SHP77 (cell line): ENCODE data around the gene MLLT10.
"Not testable (repeated sequence)": the region's sequence is repeated elsewhere in the genome, so short reads cannot be mapped to it uniquely, and the experiment has no call there.

ENCODE experiments used
- DNase-seq, 2 experiments: peaks; one replicate each; lab custom pipeline; 2025; lab: John Stamatoyannopoulos, UW

Gene MLLT10

DNA sequence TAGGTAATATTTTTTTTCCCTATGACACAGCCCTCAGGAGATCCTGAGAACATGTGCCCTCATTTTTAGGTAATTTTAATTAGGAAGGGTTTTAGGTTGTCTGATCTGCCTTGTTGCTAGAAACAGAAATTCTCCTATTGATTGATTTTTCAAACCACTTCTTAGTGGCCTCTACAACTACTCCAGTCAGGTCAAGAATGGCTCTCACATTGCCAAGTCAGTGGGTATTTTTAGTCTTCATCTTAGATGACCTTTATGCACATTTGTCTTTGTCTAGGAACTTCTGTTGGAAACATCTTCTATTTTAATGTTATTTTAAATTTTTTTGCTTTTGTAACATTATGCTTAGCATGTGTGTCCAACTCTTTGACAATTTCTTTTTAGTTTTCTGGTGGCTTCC lies 162.3 kb downstream of the MLLT10 start:
- DNase-seq: no peak

DNA sequence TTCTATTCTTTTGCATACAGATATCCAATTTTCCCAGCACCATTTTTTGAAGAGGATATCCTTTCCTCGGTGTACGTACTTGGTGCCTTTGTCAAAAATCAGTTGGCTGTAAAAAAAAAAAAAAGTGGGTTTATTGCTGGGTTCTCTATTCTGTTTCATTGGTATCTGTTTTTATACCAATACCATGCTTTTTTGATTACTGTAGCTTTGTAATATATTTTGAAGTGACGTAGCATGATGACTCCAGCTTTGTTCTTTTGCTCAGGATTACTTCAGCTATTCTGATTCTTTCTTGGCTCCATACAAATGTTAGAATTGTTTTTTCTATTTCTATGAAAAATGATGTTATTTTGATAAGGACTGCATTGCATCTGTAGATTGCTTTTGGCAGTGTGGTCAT lies 165.5 kb downstream of the MLLT10 start:
- no peak for DNase-seq

DNA sequence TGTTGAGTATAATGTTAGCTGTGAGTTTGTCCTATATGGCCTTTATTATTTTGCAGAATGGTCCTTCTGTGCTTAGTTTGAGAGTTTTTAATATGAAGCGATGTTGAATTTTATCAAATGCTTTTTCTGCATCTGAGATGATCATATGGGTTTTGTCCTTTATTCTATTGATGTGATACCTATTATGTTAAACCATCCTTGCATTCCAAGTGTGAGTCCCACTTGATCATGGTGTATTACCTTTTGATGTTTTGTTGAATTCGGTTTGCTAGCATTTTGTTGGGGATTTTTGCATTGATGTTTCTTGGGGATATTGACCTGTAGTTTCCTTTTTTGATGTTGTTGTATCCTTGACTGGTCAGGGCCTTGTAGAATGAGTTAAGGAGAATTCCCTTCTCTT lies 166.4 kb downstream of the MLLT10 start:
- DNase-seq: no peak

DNA sequence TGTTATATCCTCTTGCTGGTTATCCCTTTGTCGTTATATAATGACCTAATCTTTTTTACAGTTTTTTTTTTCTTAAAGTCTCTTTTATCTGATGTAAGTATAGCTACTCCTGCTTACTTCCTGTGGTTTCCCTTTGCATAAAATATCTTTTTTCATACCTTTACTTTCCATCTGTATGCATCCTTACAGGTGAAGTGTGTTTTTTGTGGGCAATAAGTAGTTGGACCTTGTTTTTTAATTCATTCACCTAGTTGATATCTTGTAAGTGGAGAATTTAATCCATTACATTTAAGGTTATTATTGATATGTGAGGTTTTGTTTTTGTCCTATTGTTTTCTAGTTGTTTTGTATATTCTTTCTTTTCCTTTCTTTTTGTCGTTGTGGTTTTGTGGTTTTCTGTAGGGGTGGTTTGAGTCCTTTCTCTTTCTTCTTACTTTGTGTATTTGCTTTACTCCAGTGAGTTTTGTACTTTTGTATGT lies 168.6 kb downstream of the MLLT10 start:
- DNase-seq: no peak

DNA sequence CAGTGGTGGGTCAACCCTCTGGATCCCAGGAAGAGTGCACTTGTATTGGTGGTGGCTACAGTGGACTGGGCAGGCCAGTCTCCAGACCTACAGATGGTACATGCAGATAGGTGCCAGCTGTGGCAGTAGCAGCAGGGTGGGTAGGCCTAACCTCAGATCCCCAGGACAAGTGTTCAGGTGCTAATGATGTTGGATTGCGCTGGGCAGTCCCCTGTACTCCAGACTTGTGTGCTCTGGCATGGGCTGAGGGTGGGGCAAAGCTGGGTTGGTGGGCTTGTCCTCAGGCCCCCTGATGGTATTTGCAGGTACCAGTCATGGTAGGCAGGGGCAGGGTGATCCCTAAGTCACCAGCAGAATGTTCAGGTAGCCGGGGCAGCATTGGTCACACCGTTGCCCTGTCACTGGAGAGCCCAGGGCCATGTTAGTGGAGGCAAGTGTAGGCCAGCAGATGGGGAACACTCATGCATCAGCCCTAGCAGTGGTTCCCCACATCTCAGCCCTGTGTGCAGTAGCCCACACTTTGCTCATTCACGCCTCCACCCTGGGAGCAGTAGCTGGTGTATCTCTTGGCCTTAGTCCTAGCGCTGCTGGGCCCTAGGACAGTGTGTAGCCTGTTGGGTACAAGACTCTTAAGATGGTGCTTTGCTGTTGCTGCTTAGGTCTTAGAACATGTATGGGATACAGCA lies 171.3 kb downstream of the MLLT10 start:
- DNase-seq: no peak

DNA sequence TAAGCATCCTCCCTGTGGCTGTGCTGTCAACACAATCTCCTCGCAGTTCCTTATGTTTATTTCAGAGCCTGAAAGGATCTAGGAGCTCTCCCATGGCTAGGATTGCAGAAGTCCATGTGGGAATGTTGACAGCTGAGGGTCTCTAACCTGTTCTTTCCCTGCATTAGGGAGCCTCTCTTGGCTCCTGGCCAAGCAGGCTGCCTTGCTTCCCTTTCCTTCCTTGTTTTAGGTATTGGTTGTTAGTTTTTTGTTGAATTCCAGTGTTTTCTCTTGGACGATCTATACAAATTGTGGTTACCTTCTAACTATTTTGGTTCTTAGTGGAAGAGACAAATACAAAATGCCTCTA lies 171.8 kb downstream of the MLLT10 start:
- no peak for DNase-seq

DNA sequence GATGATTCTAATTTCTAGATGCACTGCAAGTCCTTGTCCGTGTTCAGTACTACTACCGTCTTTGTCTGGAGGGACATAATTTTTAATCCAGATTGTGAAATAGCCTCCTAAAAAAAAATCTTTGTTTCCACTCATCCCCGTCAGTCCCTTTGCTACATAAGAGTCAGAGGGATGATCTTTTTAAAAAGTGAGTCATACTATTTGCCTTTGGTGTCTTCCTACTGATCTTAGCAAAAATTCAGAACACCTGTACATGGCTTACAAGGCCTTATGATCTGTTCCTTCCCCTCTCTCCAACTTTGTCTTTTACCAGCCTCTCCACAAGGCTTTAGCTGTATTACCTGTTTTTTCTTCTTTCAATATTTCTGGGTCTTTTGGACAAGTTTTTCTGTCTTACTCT lies 173.5 kb downstream of the MLLT10 start:
- no peak for DNase-seq

DNA sequence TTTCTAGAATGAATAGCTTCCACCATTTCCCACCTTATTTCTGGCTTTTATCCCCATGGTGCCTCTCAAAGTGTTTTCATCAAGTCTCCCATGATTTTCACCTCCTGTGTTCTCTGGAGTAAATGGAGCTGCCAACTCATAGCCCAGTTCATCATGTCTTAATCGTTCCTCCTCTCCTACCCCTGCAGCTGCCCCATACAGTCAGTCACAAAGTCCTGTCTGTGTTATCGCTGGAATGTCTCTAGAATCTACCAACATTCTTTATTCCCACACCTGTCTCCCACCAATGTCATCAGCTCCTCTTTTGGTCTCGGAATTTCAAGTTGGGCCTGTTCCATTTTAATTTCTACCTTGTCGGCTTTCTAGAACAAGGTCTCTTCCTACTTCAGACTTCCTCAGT lies 178.9 kb downstream of the MLLT10 start:
- DNase-seq: no peak

DNA sequence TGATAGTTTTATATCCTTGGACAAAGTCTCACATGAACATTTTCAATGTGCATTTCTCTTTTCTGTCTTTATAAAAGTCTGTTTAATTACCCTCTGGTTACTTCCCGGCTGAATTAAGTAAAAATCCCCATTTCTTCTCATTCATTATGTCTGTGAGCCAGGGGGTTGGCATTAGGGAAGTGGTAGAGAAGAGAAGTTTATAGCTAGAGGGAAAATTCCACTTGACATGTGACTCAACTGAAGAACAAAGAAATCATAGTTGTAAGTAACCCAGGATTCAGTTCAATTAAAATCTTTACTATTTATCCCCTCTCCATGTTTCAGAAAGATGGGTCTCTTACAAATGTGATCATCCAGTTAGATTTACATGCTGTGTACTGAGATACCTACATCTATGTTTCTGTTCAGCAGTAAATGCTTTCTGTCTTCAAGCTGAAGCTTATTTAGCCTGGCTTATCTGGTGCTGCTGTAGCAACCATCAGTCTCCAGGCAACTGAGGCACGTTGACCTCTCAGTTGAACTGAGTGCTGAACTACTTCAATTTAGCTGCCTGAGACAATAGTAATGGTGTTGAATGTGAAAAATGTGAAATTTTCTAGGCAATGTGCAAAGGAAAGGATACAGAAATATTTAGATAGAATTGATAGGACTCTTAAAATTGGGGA lies 181.6 kb downstream of the MLLT10 start:
- no peak for DNase-seq

DNA sequence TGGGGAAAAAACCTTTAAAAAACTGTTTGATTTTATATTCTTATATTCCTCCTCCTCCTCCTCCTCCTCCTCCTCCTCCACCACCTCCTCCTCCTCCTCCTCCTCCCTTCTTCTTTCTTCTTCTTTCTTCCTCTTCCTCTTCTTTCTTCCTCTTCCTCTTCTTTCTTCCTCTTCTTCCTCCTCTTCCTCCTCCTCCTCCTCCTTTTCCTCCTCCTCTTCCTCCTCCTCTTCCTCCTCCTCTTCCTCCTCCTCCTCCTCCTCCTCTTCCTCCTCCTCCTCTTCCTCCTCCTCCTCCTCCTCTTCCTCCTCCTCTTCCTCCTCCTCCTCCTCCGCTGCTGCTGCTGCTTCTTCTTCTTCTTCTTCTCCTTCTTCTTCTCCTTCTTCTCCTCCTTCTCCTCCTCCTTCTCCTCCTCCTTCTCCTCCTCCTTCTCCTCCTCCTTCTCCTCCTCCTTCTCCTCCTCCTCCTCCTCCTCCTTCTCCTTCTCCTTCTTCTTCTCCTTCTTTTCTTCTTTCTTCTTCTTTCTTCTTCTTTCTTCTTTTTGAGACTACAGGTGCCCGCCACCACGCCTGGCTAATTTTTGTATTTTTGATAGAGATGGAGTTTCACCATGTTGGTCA lies 183.5 kb downstream of the MLLT10 start:
- not testable (repeated sequence) for DNase-seq

DNA sequence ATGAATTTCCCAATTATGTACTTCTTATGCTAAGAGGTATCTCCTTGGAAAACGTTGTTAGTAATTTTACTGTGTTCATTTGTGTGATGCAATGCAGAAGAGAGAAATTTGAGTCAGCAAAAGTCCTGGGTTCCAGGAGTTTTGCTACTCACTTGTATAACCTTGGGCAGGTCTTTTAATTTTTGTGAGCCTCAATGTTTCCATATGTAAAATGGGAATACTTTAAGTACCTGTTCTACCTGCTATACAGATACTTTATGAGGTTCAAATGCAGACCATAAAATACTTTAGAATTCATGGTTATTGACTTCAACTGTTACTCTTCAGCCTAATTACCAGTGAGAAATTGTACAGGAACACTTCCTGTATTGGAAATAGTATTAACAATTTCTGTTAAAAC lies 185.5 kb downstream of the MLLT10 start:
- no peak for DNase-seq

DNA sequence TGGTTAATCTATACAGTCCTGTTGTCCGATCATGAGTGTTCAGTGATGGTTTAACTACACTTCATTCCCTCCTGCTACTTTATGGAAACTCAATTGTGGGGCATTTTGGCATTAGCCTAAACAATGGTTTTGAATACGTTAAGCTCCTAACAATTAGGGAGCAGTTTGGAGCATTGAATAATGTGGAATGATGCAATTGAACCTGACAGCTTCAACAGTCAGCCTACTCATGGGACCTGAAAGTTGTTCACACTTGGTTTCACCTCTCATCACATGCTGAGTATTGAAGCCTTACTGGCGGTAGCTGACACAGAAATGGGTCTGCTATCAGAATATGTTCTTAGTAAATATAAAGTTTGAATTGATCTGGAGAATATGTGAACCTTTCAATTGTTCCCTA lies 186.1 kb downstream of the MLLT10 start:
- no peak for DNase-seq

DNA sequence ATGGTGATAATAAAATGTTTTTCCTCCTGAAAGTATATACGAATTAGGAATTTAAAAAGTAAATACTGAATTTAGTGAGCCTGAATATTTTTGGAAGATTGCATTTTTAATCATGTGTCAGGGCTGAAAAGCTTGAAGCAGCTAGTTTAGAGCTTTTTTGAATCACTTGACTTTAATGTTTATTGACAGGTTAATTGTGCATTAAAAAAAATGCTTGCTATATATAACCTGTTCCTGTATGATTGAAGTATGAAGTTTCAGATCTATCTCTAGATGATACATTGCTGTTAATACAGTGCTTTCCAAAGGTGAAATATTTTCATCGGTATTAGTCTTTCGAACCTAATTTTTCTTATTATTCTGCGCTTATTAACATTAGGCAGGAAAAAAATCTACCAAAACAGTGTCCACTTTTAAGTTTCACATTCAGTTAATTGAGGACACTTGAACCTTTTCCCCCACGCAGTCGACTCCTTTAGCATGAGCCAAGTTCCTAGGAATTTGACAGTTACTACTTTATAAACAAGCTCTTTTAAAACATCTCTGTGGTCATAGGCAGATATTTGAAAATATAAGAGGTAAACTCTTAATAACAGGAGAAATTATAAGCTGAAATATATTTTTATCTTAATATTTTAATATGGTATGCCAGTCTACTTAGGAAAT lies 187.1 kb downstream of the MLLT10 start:
- DNase-seq: no peak

DNA sequence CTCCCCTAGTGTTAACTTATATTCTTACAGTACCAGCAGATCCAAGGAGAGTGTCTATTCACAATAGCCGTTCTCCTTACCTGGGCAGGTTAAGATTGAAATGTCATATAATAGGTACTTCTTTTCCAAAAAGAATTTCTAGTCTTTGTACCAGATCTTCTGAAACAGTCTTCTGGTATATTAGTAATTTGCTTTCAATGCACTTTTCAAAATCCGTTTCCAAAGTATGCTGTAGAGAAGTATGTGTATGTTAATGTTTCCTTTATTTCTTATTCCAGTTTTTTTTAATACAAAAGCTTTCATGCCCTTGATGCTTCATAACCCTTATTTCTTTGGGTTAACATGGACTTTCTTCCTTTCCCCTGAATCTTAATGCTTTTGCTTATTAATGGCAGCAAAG lies 188.2 kb downstream of the MLLT10 start:
- DNase-seq: no peak

DNA sequence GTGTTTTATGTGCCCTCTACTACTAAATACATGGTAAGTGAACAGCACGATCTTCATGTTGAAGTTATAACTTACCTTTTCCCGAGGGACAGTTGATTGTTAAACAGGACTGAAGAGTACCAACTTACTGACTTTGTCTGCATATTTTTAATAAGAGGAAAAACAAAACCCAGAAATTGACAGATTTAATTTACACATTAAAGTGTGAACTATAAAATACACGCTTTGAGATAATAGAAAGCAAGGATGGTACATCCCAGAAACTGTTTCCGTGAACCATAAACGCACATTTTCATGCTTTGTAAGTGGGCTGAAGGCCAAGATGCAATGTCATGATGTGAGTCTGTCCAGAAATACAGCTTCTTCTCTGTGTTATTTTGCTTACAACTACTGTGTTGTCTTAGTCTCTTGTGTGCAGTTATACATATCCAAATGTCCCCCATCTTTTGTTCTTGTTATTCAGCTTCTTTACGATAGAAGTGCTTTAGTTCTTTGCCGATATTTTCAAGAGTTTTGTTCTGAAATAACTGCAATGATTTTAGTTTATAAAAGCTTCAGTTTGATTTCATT lies 190.1 kb downstream of the MLLT10 start:
- no peak for DNase-seq

DNA sequence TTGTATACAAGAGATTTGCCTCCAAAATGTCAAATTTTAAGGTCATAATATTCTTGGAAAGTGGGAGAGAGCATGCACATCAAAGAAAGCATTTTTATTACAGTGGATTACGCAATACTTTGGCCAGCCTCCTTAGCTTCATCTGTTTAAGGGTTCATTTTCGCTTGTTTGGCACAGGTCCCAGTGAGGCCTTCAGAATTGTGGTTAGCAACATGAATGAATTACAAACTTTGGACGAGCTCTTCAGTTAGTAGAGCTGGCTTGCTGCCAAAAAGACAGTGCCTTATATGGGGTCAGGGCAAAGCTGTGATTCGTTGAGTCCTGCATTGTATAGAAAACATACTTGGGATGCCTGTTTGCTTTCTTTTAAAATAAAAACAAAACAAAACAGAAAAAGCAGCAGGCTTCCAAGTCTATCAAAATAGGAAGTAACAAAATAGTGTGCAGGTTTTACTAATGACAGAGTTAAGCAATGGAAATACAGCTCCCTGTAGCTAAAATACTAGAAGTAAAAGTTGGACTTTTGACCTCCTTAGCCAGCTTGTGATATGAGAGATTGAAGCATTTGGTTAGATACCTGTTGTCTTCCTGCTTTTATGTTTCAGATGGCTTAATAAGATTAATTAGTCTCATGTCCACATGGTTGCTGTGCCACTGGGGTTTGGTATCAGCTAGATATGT lies 190.8 kb downstream of the MLLT10 start:
- DNase-seq: peak; percentile 92

DNA sequence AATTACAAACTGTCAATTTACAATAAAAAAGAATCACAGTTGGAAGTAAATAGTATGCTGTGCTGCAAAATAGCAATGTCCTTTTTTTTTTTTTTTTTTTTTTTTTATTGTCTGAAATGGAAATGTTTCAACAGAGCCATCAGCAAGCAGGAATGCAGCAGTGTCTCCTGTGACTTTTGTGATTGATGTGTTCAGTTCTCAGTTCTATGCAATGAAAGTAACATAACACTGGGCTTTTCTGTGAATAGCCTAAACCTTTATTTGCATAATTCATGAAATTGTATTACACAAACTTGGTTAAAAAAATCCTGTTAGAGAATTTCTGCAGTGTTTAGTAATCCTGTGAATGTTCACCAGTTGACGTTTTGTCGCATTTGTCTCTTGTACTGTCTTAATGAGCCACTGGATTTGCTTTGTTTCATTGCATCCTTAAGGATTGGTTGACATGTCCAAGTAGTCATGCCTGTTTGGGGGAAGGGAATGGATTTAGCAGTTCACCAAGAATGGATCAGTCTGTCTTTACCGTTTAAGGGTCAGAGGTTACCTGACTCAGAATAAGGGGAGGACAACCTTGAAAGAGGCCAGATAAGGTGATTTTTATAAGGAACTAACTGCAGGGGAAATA lies 192.7 kb downstream of the MLLT10 start:
- DNase-seq: no peak

DNA sequence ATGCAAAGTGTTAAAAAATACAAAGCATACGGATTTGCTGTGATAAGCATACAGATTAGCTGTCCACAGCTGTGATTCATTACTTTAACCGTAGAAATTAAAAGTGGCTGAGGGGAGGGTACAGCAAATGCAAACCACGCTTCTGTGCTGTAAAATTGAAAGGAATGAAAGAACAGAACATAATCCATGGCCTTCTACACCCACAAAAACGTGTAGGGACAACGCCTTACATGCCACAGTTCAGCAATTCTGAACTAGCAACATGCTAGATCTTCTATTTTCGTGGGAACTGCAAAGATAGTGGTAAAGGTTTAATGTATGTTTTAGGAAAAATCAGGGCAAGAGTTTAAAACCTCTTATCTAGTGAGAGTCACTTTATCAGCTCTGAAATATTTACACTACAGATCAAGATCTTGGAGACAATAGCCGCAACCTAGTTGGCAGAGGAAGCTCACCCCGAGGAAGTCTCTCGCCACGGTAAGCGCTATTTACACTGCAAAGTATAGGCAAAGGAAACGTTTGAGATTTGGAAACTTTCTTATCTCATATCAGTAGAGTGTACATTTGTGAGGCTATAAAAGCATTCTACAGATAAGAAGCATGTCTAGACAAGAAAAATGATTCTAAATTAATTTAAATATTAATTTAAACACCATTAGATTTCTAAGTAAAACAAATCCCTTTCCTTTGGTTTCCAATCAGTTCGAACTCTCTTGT lies 193.6 kb downstream of the MLLT10 start:
- no peak for DNase-seq

DNA sequence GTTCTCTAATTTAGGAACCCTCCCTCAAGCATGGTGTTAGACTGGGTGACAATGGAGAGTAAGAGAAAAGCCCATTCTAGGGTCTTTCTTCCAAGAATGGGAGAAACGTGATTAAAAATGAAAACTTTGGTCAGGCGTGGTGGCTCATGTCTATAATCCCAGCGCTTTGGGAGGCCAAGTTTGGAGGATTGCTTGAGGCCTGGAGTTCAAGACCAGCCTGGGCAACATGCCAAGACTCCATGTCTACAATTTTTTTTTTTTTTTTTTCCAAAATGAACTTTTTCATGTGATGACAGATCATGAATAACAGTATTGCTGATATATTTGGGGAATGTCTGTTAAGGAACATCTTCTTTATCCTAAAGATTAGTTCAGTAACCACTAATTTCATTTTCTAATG lies 194.6 kb downstream of the MLLT10 start:
- DNase-seq: no peak

DNA sequence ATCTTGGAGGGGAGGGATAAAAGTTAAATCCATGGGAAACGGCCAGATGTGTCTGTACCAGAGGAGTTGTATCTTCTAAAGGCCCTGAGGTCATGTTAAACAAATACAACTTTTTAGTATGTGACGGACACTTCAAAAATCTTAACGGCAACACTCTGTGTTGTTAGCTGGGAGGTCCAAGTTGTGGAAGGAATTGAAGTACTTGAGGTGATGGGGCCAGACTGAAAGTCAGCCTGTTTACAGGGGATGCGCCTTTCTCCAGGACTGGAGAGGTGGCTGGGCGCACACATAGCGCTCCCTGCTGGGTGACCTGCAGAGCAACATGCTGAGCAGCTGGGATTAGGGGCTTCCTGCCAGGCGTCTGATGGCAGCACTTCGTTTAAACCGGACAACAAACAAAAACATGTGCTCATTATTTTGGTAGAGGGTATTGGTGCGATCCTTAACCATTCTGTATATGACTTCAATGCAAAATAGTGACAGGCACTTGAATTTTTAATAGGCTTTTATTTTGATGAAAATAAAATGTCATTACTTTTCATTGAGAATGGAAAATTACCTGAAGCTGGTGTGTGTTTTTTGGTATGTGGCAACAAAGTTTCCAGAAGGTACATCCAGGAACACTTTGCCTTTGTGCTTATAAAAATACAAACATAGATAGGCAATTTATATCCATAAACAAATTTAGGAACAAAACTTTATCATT lies 198.2 kb downstream of the MLLT10 start:
- DNase-seq: peak; percentile 48 to 57
